Progenitor cell of endocrine pancreas (in vitro differentiated cells): ENCODE measurements around the gene CABLES2. TPM values are rescaled to one million over a fixed set of nuclear protein-coding genes. Genes with fewer than 3 reads are reported as not detected.

Source experiments
- DNase-seq: peaks from one replicate; pipeline ENCODE4 v3.0.0; 2021; ENCODE audit warnings: low spot score; ENCODE audit not compliant: unreplicated experiment
- H3K27ac Mint-ChIP-seq: 2 replicates; pipeline ENCODE4 v1.8.0; 2021; ENCODE audit warnings: mild to moderate bottlenecking, moderate library complexity, mixed read lengths
- H3K27me3 Mint-ChIP-seq: 2 replicates; pipeline ENCODE4 v1.8.0; 2021; ENCODE audit warnings: mixed read lengths
- H3K36me3 Mint-ChIP-seq: 2 replicates; pipeline ENCODE4 v1.8.0; 2022; ENCODE audit warnings: mixed read lengths; ENCODE audit not compliant: insufficient read depth
- H3K4me1 Mint-ChIP-seq: 2 replicates; pipeline ENCODE4 v1.8.0; 2021; ENCODE audit warnings: low read depth, mixed read lengths
- H3K4me3 Mint-ChIP-seq: 2 replicates; pipeline ENCODE4 v1.8.0; 2021; ENCODE audit warnings: low read depth, mild to moderate bottlenecking, moderate library complexity, mixed read lengths
- H3K9me3 Mint-ChIP-seq: 2 replicates; pipeline ENCODE4 v1.8.0; 2021; ENCODE audit warnings: low read depth, mixed read lengths
- total RNA-seq: library from RNA; stranded (reverse); gene quantifications from 2 replicates; pipeline ENCODE4 v1.2.1, GENCODE V29; 2021
- TF ChIP-seq, protein P1 (sequence below): fragments of 200-600 bp; sonication (generic); IDR thresholded peaks from one replicate; pipeline ENCODE4 v1.5.0; 2021; ENCODE audit warnings: antibody characterized with exemption, mild to moderate bottlenecking; ENCODE audit not compliant: unreplicated experiment

The CABLES2 gene
- total RNA-seq, 1 donor from 2014 or later = 21.7 TPM

DNA sequence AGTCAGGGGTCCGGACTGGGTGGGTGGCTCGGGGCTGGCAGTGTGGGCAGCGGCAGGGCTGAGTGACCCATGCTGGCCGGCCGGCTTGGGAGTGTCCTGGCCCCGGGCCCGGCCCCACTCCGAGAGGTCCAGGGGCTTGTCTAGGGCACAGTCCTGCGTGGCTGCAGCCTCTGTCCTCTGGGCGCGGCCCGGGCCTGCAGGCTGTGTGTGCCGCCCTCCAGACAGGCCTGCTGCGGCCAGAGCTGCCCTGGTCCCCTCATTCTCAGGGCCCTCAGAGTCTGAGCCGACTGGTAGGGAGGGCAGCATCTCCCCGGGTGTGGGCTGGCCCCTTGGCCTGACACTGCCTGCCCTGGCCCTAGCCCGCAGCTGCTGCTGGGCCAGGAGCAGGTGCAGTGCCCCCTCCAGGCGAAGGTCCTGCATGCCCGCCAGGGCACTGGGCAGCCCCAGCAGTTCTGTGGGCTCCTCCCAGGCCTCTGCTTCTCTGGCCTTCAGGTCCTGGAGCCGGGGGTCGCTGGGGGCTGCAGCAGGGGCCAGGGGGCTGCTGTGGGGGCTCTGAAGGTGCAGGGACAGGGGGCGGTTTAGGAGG is 6.9 kb upstream of the CABLES2 start:
- TF ChIP-seq, protein P1, sequence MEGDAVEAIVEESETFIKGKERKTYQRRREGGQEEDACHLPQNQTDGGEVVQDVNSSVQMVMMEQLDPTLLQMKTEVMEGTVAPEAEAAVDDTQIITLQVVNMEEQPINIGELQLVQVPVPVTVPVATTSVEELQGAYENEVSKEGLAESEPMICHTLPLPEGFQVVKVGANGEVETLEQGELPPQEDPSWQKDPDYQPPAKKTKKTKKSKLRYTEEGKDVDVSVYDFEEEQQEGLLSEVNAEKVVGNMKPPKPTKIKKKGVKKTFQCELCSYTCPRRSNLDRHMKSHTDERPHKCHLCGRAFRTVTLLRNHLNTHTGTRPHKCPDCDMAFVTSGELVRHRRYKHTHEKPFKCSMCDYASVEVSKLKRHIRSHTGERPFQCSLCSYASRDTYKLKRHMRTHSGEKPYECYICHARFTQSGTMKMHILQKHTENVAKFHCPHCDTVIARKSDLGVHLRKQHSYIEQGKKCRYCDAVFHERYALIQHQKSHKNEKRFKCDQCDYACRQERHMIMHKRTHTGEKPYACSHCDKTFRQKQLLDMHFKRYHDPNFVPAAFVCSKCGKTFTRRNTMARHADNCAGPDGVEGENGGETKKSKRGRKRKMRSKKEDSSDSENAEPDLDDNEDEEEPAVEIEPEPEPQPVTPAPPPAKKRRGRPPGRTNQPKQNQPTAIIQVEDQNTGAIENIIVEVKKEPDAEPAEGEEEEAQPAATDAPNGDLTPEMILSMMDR = no peak
- H3K27me3 Mint-ChIP-seq = peaks cover 5% of the 10 kb centered on the region
- no peaks in the 10 kb centered on the region for H3K4me1 Mint-ChIP-seq
- no peak overlapping the region for H3K27ac Mint-ChIP-seq
- DNase-seq = no peak
- H3K36me3 Mint-ChIP-seq = peaks cover 1% of the 10 kb centered on the region
- no peaks in the 10 kb centered on the region for H3K9me3 Mint-ChIP-seq
- H3K4me3 Mint-ChIP-seq = no peak overlapping the region

DNA sequence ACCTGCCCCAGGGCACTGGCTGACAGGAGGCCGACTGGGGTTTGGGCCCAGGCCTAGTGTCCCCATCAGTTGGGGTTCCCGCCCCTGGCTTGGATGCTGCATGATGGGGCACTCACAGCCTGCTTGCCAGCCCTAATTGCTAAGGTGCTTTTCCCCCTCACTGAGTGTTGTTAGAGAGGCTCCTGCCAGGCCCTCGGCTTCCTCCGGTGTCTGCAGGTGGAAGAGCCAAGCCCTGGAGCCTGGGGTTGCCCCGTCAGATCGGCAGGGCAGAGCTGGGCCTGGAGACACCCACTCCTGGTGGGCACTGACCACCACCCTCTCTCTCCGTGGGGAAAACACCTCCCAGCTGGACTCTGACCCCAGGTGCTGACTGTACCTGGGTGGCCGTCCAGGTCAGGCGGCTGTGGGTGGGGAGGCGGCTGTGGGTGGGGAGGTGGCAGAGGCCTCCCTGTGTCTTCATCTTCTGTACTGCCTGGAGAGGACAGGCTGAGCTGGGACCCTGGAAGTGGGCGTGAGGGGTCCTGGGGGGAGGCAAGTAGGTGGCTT is 6.0 kb upstream of the CABLES2 start:
- H3K4me3 Mint-ChIP-seq = no peak overlapping the region
- TF ChIP-seq, protein P1 = no peak
- H3K27me3 Mint-ChIP-seq = peaks cover 7% of the 10 kb centered on the region
- no peaks in the 10 kb centered on the region for H3K4me1 Mint-ChIP-seq
- H3K9me3 Mint-ChIP-seq = no peaks in the 10 kb centered on the region
- no peak for DNase-seq
- H3K36me3 Mint-ChIP-seq = no peaks in the 10 kb centered on the region
- no peak overlapping the region for H3K27ac Mint-ChIP-seq

DNA sequence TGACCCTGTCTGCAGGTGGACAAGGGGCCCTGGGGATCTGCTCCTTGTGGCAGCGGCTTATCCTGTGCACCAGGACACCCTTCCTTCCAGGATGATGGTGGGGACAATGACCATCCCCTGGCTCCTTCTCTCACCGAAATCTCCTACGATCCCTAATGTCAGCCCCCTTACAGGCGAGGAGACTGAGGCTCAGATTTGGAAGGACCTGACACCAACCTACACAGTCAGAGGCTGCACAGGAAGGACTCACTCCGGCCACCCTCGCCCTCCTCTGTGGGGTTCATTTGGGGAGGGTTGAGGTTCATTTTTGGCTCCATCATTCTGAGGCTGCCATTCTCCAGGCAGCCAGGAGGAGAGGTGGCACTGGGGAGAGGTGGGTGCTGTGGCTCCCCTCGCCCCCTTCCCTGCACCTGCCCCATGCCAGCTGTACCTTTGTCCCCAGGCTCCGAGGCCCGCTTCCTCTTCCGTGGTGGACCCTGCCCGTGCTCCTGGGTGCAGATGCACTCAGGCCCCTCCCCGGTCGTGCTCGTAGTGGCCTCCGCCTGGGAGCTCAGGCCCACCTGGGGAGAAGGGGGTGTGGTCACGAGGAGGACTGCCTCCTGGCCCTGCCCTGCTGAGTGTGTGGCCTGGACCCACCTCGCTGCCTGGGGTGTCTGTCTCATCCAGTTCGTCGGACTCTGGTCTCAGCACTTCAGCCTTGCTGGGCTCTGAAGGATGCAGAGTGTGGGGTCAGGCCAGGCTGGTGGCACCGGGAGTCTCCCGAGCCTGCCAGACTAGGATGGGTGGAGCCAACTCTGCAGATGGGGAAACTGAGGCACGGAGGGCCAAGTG is 5.3 kb upstream of the CABLES2 start:
- TF ChIP-seq, protein P1 = no peak
- H3K4me3 Mint-ChIP-seq = no peak overlapping the region
- peak overlapping the region; percentile 59 for H3K27ac Mint-ChIP-seq
- no peaks in the 10 kb centered on the region for H3K4me1 Mint-ChIP-seq
- H3K9me3 Mint-ChIP-seq = no peaks in the 10 kb centered on the region
- no peaks in the 10 kb centered on the region for H3K36me3 Mint-ChIP-seq
- no peak for DNase-seq
- peaks cover 7% of the 10 kb centered on the region for H3K27me3 Mint-ChIP-seq

DNA sequence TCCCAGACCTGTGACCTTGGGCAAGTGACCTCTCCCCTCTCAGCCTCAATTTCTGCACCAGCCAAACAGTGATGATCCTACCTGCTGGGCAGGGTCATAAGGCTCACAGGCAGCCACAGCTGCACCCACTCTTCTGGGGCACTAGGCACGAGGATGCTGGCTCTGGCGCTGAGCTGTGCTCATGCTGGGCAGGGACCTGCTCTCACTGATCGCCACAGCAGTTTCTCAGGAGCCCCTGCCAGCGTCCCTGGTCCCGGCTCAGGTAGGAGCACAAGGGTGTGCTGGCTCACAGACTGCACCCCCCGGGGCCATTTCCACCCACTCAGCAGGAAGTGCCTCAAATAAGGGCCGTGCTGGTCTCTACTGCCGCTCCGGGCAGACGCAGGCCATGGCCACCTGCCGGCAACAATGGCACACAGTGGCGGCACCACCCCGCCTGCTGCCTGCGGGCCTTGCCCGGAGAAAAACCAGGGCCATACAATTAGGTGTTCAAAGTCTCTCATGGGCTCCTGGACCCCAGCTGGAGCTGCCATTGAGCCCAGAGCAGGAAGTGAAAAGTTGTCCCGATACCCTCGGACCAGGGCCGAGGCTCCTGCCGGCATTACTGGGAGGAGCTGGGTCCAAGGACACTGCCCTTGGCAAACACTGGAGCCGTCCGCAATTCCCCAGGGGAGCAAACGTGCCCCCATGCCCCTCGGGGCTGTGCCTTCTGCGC is 4.6 kb upstream of the CABLES2 start:
- Mint-ChIP-seq H3K4me1 (no peaks in the 10 kb centered on the region), H3K36me3 (no peaks in the 10 kb centered on the region), H3K4me3 (no peak overlapping the region), H3K27ac (no peak overlapping the region), H3K27me3 (peaks cover 7% of the 10 kb centered on the region), H3K9me3 (no peaks in the 10 kb centered on the region)
- TF ChIP-seq, protein P1 = no peak
- DNase-seq = no peak
